ENCODE results near the gene DNAJB8. TPM values are rescaled to one million over a fixed set of nuclear protein-coding genes. Genes with fewer than 3 reads are reported as not detected.

The DNAJB8 gene
- total RNA-seq, 3 donors from 2014 or later (not counting 1 experiment from before 2014, with no cell fraction given), result not detected

- Histone ChIP-seq H3K36me3 (ENCODE audit: control insufficient read depth, insufficient read depth, low read length) (no peaks in the 10 kb centered on the region), H3K9me3 (ENCODE audit: control insufficient read depth, insufficient read depth, low read length) (no peaks in the 10 kb centered on the region), H3K27ac (ENCODE audit: low read length) (no peak overlapping the region), H3K4me3 (ENCODE audit: low read length) (no peak overlapping the region), H3K27me3 (ENCODE audit: control insufficient read depth, insufficient read depth, low read length) (peaks cover 2% of the 10 kb centered on the region), H3K4me1 (ENCODE audit: control insufficient read depth, insufficient read depth, low read length) (peaks cover 9% of the 10 kb centered on the region)
- Mint-ChIP-seq H3K4me3 (no peak overlapping the region), H3K27me3 (ENCODE audit: low read depth in 2 of 2) (peaks cover 31 to 37% of the 10 kb centered on the region in 2 donors), H3K27ac (no peak overlapping the region), H3K36me3 (no peaks in the 10 kb centered on the region), H3K9me3 (no peaks in the 10 kb centered on the region), H3K4me1 (peaks cover 0 to 5% of the 10 kb centered on the region in 2 donors)
- 81% methylated on average over 16 of the region's 16 CpGs for WGBS (ENCODE audit: insufficient coverage)
- no peak for TF ChIP-seq CTCF (IDR thresholded peaks at IDR 0.05)
- ATAC-seq (no peak), DNase-seq (no peak)
- intact Hi-C loops (cut with micrococcal nuclease), result no loop called here
Measured at GRCh38 chr3:128455786-128456748, 10.6 kb downstream of the DNAJB8 start.

GRCh38 chr3:128455116-128455515, 11.6 kb downstream of the DNAJB8 start:
- no peak overlapping the region for H3K4me3 ChIP-seq (ENCODE audit: low read length)
- no peak overlapping the region for H3K27ac ChIP-seq (ENCODE audit: low read length)
- peaks cover 9% of the 10 kb centered on the region for H3K4me1 ChIP-seq (ENCODE audit: control insufficient read depth, insufficient read depth, low read length)
- Mint-ChIP-seq H3K4me3 (no peak overlapping the region), H3K4me1 (peaks cover 0 to 5% of the 10 kb centered on the region in 2 donors), H3K27ac (no peak overlapping the region), H3K9me3 (no peaks in the 10 kb centered on the region), H3K27me3 (ENCODE audit: low read depth in 2 of 2) (peaks cover 34 to 40% of the 10 kb centered on the region in 2 donors), H3K36me3 (no peaks in the 10 kb centered on the region)
- no peaks in the 10 kb centered on the region for H3K36me3 ChIP-seq (ENCODE audit: control insufficient read depth, insufficient read depth, low read length)
- ATAC-seq, result no peak
- DNase-seq, result no peak
- WGBS (ENCODE audit: insufficient coverage), result 72% methylated on average over 5 of the region's 5 CpGs
- TF ChIP-seq CTCF (IDR thresholded peaks at IDR 0.05), result no peak
- peaks cover 2% of the 10 kb centered on the region for H3K27me3 ChIP-seq (ENCODE audit: control insufficient read depth, insufficient read depth, low read length)
- H3K9me3 ChIP-seq (ENCODE audit: control insufficient read depth, insufficient read depth, low read length), result no peaks in the 10 kb centered on the region
- intact Hi-C loops (cut with micrococcal nuclease), result no loop called here

- no peaks in the 10 kb centered on the region for H3K36me3 ChIP-seq (ENCODE audit: control insufficient read depth, insufficient read depth, low read length)
- no peak for DNase-seq
- H3K4me1 Mint-ChIP-seq, result peaks cover 0 to 5% of the 10 kb centered on the region in 2 donors
- no peaks in the 10 kb centered on the region for H3K9me3 ChIP-seq (ENCODE audit: control insufficient read depth, insufficient read depth, low read length)
- H3K27ac Mint-ChIP-seq, result no peak overlapping the region
- intact Hi-C loops (cut with micrococcal nuclease), result no loop called here
- H3K36me3 Mint-ChIP-seq, result no peaks in the 10 kb centered on the region
- ATAC-seq, result no peak
- H3K27ac ChIP-seq (ENCODE audit: low read length), result no peak overlapping the region
- H3K4me1 ChIP-seq (ENCODE audit: control insufficient read depth, insufficient read depth, low read length), result peaks cover 9% of the 10 kb centered on the region
- H3K9me3 Mint-ChIP-seq, result no peaks in the 10 kb centered on the region
- H3K4me3 ChIP-seq (ENCODE audit: low read length), result no peak overlapping the region
- 79% methylated on average over 2 of the region's 2 CpGs for WGBS (ENCODE audit: insufficient coverage)
- no peak overlapping the region for H3K4me3 Mint-ChIP-seq
- no peak for TF ChIP-seq CTCF (IDR thresholded peaks at IDR 0.05)
- H3K27me3 Mint-ChIP-seq (ENCODE audit: low read depth in 2 of 2), result peaks cover 34 to 40% of the 10 kb centered on the region in 2 donors
- peaks cover 2% of the 10 kb centered on the region for H3K27me3 ChIP-seq (ENCODE audit: control insufficient read depth, insufficient read depth, low read length)
Measured at GRCh38 chr3:128454310-128454618, 12.4 kb downstream of the DNAJB8 start.

Measured in natural killer cell (primary cell).